GM21717 (cell line): ENCODE data around the gene VPS51.
A peak's percentile ranks its signal among the peaks of the same experiment; 100 is the strongest.

Source experiments
- ATAC-seq: cut with Tn5 transposase; IDR thresholded peaks from one replicate; pipeline ENCODE4 v1.9.1; 2021; ENCODE audit warnings: mild to moderate bottlenecking, moderate library complexity; ENCODE audit not compliant: unreplicated experiment

The VPS51 gene

DNA sequence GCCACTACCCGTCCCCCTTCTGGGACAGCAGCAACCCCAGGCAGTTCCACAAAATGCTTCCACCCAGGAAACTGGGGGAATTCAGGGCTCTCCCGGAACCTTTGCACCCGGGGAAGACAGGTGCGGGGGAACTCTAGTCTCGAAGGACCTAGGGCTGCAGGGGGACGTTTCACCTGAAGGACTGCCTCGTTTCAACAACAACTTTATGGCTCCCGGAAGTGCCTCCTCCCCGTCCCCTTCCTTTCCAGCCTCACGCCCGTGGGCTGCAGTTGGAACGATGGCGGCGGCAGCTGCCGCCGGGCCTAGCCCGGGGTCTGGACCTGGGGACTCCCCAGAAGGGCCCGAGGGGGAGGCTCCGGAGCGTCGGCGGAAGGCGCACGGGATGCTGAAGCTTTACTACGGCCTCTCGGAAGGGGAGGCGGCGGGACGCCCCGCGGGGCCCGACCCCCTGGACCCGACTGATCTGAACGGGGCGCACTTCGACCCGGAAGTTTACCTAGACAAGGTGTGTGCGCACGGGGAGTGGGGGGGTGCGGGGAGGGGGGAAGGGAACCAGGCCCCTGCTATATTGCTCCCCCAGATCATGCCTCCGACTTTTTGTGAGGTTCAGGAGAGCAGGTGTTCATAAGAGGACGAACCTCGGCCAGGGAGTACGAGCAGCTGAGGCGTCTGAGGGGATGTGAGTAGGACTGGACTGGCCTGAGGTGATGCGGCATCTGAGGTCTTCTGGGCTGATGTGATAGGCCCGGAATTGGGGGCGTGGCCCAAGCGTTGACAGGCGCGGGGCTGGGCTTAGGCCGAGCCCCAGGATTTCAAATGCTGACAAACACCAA lies at the start of gene VPS51:
TSS of gene VPS51 (plus strand) at position 241 of the 833 bp plus-strand sequence. CDS start at position 278, 37 bp downstream.
- peak; percentile 82 for ATAC-seq

DNA sequence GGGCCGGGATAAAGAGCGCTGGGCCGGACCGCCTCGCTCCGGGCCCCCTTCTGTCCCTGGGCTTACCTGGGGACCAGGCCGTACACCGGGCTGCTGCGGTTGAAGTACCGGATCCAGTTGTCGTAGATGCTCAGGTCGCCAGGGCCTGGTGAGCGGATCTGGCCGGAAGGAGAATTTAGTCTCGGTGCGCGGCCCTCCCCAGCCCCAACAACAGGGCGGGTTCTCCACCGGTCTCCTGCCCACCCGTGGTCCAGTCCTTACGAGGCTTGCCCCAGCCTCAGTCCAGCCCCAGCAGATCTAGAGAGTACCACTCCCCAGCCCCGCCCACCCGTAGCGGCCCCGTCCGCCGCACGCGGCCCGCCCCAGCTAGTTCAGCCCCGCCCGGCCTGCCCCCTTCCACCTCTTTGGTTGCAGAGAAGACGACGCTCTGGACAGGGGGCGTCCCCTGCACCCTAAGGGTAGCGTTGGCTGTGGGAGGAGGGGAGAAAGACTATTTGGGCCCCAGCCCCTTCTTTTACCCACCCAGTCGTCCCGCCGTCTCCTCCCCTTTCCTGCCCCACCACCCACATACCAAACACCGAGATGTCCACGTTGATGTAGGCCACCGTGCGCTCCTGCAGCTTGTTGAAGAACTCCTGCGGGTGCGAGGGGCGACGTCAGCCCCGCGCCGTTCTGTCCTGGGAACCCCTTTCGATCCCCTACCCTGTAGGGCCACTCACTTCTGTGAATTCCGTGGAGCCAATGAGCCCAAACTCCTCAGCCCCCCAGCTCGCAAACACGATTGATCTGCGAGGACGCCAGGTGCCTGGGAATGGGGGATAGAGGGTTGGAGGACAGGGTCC lies 48.2 kb upstream of the VPS51 start:
- ATAC-seq = no peak

DNA sequence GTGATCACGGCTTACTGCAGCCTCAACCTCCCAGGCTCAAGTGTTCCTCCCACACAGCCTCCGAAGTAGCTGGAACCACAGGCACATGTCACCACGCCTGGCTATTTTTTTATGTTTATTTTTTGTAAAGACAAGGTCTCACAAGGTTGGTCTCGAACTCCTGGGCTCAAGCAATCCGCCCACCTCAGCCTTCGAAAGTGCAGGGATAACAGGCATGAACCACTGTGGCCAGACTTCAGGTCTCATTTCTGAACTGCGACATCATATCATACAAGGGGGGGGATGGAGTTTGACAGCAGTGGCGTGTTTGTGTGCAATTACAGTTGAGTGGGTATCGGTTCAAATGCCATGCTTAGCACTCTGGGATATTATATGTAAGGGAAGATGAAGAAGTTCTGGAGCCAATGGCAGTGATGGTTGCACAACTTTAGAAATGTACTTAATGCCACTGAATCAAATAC lies 44.6 kb upstream of the VPS51 start:
- no peak for ATAC-seq

DNA sequence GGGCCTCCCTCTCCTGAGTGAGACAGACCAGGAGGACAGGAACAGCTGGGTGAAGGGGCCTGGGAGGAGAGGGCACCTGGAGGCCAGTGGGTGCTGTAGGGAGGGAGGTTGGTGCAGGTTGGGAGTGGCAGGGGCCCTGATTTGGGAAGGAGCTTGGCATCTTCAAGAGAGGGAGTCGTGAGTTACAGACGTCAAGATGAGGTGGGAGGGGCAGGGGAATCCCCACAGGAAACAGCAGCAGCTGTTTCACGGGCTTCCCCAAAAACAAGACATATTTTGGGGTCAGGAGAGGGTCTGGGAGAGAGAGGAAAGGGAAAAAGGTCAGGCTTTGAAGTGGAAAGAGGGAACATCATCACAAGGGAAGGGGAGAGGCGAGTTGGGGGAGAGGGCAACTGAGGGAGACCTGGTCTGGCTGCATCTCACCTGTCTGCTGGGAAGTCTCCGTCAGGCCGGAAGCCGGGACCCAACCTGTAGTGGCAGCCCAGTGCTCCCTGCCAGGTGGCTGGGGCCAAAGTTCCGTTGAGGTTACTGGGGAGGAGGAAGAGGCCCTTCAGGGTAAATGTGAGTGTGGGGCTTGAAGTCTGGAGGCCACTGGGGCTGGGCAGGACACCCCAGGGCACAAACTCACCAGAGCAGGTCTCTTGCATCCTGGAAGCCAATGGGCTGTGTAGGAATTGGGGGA lies 42.0 kb upstream of the VPS51 start:
- no peak for ATAC-seq

DNA sequence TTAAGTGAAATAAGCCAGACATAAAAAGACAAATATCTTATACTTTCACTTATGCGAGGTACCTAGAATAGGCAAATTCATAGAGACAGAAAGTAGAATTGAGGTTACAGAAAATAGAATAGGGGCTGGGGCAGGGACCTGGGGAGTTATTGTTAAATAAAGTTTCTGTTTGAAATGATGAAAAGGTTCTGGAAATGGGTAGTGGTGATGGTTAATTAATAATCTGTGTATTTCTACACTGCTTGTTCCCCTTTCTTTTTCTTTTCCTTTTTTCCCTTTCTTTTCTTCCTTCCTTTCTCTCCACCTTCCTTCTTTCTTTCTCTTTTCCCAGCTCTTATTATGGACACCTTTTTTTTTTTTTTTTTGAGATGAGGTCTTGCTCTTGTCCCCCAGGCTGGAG lies 40.5 kb upstream of the VPS51 start:
- no peak for ATAC-seq

DNA sequence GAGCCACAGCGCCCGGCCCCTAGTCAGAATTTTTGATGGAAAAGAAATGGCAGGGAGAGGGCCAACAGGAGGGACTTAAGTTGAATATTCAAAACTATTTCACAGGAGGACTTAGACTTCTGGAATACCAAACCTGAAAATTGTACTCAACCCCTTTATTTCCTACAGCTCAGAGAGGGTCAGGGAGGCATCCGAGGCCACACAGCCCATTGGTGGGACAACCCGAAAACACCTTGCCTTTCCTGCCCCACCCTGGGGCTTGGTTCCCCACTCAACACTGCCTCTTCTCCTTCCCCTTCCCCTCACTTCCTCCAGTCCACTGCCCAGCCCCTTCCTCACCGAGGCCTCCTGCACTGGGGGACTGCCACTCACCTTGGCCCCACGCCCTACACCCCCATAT lies 39.0 kb upstream of the VPS51 start:
- ATAC-seq = no peak

DNA sequence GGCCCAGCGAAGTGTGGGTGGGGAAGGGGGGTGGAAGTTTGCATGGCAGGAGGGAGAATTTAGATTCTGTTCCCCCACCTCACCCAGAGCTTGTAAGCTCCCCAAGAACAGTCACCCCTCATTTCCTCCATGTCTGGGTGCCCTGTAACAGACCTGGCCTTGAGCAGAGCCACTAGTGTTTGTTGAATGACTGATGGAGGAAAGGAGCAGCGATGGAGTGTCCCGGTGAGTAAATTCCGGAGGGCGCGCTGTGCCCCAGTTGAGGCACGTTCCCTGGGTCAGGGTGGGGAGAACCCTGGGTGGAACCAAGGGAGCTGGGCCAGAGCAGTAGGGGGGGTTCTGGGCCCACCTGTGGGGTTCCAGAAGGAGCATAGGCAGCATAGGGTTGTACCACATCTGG lies 38.5 kb upstream of the VPS51 start:
- no peak for ATAC-seq

DNA sequence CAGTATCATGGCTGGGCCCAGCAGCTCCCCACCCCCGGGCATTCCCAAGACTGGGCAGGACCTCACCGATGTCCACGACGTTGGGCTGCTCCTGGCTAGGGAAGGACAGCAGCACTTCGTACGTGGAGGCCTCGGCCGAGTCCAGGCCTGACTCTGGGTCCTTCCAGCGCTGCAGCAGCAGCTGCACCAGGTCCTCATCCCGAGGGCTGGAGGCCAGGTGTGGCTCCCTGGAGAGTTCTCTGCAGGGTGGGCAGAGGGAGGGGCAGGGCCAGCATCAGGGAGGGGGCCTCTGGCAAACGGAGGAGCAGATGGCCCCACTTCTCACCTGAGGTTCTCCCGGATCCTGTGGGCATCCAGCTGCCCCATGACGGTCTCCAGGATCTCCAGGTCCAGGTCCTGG lies 38.0 kb upstream of the VPS51 start:
- ATAC-seq = no peak

DNA sequence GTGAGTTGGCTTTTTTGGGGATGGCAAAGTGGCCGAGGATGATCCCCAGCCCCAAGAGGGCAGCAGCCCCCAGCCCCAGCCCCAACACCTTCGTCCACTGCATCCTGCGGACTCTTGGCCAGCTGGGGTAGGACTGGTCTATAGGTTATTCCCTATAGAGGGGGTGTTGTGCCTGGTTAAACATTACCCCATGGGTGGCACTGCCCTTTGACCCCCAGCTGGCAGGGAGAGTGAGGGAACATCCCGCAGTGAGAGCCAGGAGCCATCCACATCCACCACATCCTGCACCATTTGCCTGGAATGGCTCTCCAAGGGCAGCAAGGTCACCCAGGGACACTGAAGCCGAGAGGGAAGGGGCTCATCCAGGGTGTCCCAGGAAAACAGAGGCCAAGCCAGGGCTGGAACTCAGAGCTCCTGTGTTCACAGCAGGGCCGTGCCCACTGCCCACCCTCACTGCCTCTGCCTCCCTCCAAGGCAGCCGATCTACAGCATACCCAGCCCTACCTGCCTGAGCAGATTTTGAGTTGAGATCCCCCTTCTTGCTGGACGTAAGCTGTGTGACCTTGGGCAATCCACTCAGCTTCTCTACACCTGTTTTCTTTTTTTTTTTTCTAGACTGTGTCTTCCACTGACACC lies 37.5 kb upstream of the VPS51 start, which contains the start of gene NAALADL1:
TSS of gene NAALADL1 (minus strand) at position 135 of the 636 bp plus-strand sequence. CDS start at position 103, 32 bp downstream.
- ATAC-seq = no peak

DNA sequence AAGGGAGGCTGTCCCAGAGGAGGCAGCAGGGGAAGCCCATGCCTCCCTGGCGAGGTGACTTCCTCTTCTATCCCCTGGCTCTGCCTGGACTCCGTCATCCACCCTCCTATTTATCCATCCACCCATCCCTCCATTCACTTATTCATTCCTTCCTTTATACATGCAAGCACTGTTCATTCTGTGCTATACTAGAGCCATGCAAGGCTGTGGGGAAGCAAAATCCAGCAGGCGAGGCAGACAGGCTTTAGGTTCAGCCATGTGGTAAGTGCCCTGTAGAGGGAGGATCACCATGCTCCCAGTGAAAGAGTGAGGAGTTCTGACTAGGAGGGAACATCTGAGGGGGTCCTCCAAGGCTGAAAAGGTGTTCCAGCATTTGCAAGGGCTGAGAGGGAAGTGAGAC lies 36.5 kb upstream of the VPS51 start:
- no peak for ATAC-seq

DNA sequence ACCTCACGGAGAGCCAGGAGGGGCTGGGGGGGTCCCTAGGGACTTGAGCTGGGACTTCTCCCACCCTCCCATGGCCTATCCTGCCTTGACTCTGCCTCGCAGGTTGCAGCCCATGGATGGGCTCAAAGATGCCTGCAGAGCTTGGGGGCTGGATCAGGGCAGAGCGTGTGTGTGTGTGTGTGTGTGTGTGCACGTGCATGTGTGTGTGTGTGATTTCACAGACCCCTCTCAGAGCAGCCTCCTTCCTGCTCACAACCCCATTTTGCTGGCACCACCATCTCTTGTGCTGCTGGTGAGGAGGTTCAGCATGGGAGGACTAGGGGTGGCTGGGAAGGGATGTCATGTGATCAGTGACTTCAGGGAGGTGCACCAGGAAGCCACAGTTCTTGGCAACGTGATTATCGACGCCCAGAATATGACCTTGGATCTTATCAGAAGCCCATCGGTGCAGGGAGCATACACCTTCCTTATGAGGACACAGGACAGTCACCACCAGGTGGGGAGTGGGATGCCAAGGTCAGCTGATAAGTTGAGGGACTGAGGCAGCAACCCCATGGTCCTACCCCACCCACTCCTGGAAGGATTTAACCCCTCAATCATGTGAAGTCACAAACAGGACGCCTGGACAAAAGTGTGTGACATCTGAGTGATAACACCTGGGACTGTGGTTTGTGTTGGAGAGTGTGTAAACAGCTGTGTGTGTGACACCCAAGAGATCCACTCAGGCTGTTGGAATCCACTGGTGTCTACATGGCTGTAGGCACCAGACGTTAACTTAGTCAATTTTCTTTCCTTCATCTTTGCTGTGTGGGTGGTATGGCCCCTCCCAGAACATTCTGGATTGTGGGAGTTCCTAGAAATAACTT lies 35.8 kb upstream of the VPS51 start:
- no peak for ATAC-seq

DNA sequence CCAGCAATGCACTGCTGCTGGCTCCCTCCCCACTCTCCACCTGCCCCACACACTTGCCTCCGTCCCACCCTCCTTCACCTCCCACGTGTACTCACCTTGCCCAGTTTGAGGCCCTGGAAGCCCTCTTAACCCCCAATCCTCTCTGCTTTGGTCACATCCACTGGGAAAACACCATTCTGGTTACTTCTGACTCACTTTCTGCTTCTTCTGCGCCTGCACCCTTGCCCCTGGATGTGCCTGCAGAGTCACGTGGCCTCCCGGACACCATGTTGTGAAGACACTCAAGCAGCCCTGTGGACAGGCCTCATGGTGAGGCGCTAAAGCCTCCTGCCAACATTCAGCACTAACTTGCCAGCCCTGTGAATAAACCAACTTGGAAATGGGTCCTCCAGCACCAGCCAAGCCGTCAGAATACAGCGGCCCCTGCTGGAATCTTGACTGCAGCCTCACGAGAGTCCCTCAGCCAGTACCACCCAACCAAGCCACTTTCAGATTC lies 35.1 kb upstream of the VPS51 start:
- ATAC-seq = no peak

DNA sequence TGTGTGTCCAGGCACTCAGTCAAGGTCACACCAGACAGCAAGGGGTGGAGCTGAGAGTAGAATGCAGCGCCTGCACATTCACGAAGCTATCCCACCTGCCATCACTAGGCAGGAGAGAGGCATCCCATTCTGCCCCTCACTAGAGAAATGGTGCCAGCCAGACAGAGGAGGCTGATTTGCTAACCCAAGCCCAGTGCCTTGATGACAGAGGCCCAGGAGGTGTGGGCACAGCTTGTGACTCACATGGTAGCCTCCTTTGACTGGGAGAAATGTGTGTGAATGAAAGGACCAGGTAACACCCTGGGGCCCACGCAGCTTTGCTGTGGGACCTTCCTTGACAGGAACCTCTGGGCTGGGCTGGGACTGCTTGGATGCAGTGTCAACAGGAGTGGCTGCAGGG lies 32.5 kb upstream of the VPS51 start:
- no peak for ATAC-seq

DNA sequence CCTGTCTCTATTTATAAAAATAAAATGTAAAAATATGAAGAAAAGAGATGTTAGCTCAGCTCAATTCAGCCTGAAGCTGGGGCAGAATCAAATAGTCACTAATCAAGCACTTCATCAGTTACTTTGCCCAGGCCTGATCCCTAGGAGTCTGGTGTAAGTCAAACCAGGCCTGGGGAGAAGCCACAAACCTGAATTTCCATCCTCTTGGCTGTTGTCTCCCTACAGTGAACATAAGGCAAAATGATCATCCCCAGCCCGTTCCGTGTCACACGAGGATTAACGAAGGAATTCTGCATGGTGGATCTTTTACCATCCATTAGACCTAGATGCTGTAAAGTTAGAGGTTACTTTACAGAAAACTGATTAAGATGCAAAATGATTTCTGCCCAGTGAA lies 31.2 kb upstream of the VPS51 start:
- ATAC-seq = no peak

DNA sequence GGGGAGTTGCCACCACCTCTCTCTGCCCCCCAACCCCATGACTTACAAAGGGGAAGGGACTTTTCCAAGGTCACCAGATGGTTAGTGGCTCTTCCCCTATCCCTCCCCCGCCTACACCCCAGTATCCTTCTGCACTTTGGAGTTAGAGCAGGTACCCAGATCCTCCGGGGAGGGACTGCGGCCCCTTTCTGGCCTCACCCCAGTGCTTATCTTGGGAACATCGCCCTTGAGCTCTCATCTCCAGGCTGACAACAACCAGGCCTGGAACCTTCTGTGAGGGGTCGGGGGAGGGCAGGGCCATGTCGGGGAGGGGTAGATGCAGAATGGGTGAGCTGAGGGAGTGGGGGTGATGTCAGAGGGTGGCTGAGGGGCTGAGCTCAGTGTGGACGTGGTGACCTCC lies 30.2 kb upstream of the VPS51 start:
- no peak for ATAC-seq

DNA sequence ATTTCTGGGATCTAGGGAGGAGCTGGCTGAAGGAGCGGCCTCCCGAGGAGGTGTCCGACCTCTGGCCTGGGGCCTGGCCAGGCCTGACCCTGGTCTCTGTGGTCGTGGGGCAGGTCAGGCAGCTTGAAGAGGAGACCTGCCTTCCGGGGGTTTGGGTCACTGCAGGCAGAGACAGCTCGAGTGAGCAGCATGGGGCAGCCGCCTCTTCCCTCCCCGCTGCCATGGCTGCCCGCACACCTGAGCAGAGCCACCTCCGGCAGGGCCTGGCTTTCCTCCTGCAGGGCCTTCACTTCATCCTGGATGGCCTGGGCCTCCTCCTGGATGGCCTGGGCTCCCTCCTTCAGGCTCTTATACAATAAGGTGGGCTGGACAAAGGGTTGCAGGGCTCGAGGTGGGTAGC lies 29.7 kb upstream of the VPS51 start:
- no peak for ATAC-seq

DNA sequence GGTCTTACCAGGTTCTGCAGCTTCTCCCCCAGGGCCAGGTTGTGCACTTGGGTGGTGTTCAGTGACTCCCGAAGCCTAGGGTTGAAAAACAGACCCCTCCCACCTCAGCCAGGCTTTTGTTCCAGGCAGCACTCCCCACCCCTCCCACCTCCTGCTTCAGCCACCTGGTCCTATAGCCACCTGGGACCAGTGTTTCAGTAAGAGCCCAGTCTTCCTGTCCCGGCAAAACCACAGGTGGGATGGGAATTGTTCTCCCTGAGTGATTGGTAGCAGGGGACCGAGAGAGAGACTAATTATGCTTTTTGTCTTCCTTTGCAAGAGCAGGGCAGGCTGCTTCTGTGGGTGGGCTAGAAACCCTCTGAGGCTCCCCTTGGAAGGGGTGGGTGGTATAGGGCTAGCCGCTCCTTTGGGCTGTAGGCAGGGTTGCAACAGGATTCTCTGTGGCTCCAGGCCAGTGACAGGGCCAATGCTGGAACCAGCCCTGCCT lies 29.2 kb upstream of the VPS51 start:
- ATAC-seq = no peak

DNA sequence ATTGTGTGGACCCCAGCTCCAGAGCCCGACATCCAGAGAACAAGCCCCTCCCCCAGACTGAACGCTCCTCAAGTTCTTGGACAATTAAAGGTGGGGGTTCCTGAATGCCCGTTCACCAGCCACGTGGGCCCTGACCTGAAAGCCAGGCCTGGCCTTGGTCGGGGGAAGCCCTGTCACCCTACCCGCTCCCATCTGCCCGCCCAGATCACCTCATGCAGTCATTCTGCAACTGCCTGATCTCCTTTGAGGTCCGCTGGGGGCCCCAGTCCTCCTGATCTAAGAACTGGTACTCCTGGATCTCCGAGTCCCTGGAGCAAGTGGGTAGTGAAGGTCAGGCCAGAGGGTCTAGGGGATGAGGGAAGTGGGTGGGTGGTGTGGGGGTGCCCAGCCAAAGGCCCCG lies 28.6 kb upstream of the VPS51 start:
- no peak for ATAC-seq

DNA sequence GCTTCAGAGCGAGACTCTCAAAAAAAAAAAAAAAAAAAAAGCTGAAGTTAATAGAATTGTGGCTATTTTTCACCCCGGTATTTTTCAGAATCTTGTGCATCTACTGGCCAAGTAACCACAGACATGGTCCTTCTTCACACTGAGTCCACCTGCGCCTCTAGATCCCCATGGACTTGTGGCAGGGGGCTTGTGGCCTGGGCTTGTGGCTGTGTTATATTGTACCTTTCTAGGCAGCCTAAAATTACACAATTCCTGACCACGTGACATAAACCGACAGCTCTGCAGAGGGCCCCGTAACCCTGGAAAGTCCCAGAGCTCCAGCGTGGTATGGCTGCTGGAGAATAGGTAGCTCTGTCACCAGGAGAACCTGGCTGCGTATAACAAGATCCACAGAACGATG lies 26.8 kb upstream of the VPS51 start:
- no peak for ATAC-seq
